ENCODE results near the gene SNAP47. TPM values are rescaled to one million over a fixed set of nuclear protein-coding genes. Genes with fewer than 3 reads are reported as not detected.

The SNAP47 gene
- total RNA-seq, 2 donors from 2014 or later, result 35.5 to 49.4 TPM

- no peak for DNase-seq
- intact Hi-C loops (cut with DNase I), result no loop called here
- WGBS, 2 donors, result 1% methylated on average over 9 to 10 of the region's 11 CpGs
- Histone ChIP-seq H3K27ac (peak overlapping the region; percentile 64 to 80 (median 73)), H3K9me3 (no peaks in the 10 kb centered on the region), H3K36me3 (replicated peaks in 1 of 2; ENCODE audit: insufficient read depth in 1 of 2, low read depth in 2 of 2) (no peaks in the 10 kb centered on the region), H3K4me3 (peak overlapping the region; percentile 22 to 52), H3K4me1 (peaks cover 47% of the 10 kb centered on the region), H3K27me3 (no peaks in the 10 kb centered on the region)
- TF ChIP-seq POLR2A (IDR thresholded peaks at IDR 0.05), result no peak
- no peak for TF ChIP-seq CTCF (IDR thresholded peaks at IDR 0.05)
- ATAC-seq, result no peak
These were observed 6.4 kb upstream of the SNAP47 start for GRCh38 chr1:227728892-227729143.

- no peaks in the 10 kb centered on the region for H3K36me3 ChIP-seq (replicated peaks in 1 of 2; ENCODE audit: insufficient read depth in 1 of 2, low read depth in 2 of 2)
- DNase-seq (peak in 1 of 4 donors; percentile 23), ATAC-seq (no peak)
- H3K27ac ChIP-seq, result peak overlapping the region; percentile 64 to 80 (median 73)
- H3K4me1 ChIP-seq, result peaks cover 52% of the 10 kb centered on the region
- H3K27me3 ChIP-seq, result no peaks in the 10 kb centered on the region
- no peaks in the 10 kb centered on the region for H3K9me3 ChIP-seq
- TF ChIP-seq CTCF (IDR thresholded peaks at IDR 0.05) (no peak), POLR2A (IDR thresholded peaks at IDR 0.05) (no peak)
- H3K4me3 ChIP-seq, result peak overlapping the region; percentile 22 to 52
- WGBS, 2 donors, result 48 to 62% methylated on average over 4 to 5 of the region's 5 CpGs
- intact Hi-C loops (cut with DNase I), result no loop called here
These were observed 5.9 kb upstream of the SNAP47 start for GRCh38 chr1:227729144-227729880.

- peak in 3 of 4 donors; percentile 45 to 65 (median 49) for DNase-seq
These were observed 5.2 kb upstream of the SNAP47 start for GRCh38 chr1:227729881-227730629.

GRCh38 chr1:227730630-227731151, 4.5 kb upstream of the SNAP47 start:
- Histone ChIP-seq H3K4me1 (peaks cover 56% of the 10 kb centered on the region), H3K27me3 (no peaks in the 10 kb centered on the region), H3K36me3 (replicated peaks in 1 of 2; ENCODE audit: insufficient read depth in 1 of 2, low read depth in 2 of 2) (no peaks in the 10 kb centered on the region), H3K27ac (peak overlapping the region in 2 of 4 donors; percentile 17 to 75), H3K9me3 (no peaks in the 10 kb centered on the region), H3K4me3 (no peak overlapping the region)
- no peak for ATAC-seq
- TF ChIP-seq POLR2A (IDR thresholded peaks at IDR 0.05) (no peak), CTCF (IDR thresholded peaks at IDR 0.05) (no peak)
- 61% methylated on average over 16 of the region's 16 CpGs; no CpG with 5 or more reads in 1 of the 2 donors for WGBS, 2 donors
- DNase-seq, result peak in 2 of 4 donors; percentile 36 to 38
- intact Hi-C loops (cut with DNase I), result no loop called here

More at GRCh38 chr1:227729881-227730629, 5.2 kb upstream of the SNAP47 start:
- intact Hi-C loops (cut with DNase I), result no loop called here
- 40 to 47% methylated on average over 7 to 13 of the region's 13 CpGs for WGBS, 2 donors
- Histone ChIP-seq H3K27ac (peak overlapping the region in 2 of 4 donors; percentile 17 to 75), H3K4me1 (peaks cover 55% of the 10 kb centered on the region), H3K36me3 (replicated peaks in 1 of 2; ENCODE audit: insufficient read depth in 1 of 2, low read depth in 2 of 2) (no peaks in the 10 kb centered on the region), H3K9me3 (no peaks in the 10 kb centered on the region), H3K27me3 (no peaks in the 10 kb centered on the region), H3K4me3 (no peak overlapping the region)
- peak in 6 of 7 experiments; percentile 46 to 58 (median 48) for TF ChIP-seq CTCF (IDR thresholded peaks at IDR 0.05)
- no peak for TF ChIP-seq POLR2A (IDR thresholded peaks at IDR 0.05)
- ATAC-seq, result no peak

Data from body of pancreas (tissue), 4 donors.